HG03280 (cell line): ENCODE measurements around the gene LPO.

Source experiments
- ATAC-seq: cut with Tn5 transposase; IDR thresholded peaks from one replicate; pipeline ENCODE4 v1.9.1; 2021; ENCODE audit warnings: mild to moderate bottlenecking, moderate library complexity; ENCODE audit not compliant: unreplicated experiment

Gene LPO

DNA sequence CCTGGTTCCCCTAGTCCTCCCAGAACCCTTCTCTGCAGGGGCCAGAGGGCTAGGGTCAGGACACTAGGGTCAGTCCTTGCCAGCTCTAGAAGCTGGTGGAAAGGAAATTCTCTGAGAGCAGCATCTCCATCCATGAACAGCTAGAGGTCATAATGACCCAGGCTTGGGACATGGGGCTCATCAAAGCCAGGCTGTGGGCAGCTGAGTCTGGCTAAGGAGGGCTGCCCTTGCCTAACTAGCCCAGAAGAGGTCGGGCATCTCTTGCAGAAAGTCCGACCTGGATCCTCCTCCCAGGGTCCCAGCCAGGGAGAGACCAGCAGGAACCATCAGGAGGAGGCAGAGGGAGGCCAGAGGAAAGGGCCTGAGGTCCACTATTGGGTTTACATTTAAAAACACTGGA, 38.0 kb downstream of the LPO start:
- ATAC-seq = no peak

DNA sequence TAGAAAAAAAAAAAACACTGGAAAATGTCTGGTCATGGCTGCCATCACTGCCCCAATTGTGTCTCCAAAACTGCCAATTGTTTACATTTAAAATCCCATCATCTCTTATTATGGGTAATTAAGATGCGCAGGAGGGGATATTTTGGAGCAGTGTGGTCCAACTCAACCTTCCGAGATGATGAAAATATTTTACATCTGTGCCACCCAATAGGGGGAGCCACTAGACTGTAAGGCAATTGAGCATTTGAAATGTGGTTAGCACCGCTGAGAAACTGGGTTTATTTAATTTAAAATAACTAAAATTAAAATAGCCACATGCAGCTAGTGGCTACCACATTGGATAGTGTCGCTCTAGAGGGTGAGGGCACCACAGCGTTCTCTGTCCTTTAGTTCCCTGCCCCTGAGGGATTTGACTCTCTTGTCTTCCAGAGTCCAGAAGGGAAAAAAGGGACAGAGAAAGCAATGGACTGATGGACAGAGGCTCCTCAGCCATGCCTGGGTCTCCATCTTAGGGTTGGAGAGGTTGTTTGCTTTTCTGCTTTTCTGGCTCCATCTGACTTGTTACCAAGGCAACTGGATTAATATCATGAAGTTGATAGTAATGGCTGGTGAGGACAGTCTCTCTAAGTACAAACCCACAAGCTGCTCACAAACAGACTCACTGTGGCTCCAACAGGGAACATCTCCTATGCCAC, 38.9 kb downstream of the LPO start:
- ATAC-seq = no peak

DNA sequence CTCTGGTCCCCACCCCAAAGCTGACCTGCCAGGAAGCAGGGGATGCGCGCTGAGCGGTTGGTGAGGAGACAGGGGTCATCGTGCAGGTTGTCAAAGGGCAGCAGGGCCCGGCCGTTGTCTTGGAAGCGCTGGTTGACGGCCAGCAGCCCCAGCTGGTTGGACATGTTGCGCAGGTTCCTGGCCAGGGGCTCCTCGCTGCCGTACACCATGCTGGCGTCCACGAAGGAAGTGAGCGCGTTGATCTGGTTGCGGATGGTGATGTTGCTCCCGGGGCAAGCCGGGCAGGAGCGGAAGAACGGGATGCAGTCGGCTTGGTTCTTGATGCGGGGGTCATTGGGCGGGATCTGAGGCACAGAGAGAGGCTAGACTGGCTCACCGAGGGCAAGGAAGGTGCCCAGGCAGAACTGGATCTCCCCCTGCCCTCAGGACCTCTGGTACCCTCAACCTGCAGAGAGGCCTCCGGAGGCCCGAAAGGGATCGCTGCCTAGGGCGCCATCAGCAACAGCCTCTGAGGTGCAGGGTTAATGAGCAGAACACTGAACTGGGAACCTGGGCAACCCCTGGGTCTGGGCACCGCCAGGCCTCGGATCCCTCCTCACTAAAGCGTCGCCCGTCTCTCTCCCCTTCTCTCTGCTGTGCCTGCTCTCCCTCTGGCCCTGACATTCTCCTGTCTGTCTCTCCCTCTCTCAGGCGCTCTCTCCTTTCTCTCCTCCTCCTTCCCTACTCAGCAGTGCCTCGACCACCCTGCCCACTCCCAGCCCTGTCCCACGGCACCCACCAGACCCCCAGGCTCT, 39.6 kb downstream of the LPO start:
- no peak for ATAC-seq

DNA sequence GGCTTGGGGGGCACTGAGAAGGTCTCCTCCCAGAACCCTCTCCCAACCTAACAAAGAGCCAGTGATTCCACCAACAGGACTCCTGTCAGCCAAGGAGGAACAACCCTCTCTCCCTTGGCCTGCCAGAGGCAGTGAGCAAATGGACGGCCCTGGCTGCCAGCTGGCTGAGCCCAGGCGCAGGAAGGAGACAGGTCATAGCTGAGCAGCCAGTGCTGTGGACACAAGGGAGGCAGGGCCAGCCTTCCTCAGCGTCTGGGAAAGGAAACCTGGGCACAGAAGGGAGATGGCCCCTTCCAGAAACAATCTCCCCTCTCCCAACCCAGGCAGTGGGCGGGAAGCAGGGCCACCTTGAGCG, 40.3 kb downstream of the LPO start:
- ATAC-seq = no peak

DNA sequence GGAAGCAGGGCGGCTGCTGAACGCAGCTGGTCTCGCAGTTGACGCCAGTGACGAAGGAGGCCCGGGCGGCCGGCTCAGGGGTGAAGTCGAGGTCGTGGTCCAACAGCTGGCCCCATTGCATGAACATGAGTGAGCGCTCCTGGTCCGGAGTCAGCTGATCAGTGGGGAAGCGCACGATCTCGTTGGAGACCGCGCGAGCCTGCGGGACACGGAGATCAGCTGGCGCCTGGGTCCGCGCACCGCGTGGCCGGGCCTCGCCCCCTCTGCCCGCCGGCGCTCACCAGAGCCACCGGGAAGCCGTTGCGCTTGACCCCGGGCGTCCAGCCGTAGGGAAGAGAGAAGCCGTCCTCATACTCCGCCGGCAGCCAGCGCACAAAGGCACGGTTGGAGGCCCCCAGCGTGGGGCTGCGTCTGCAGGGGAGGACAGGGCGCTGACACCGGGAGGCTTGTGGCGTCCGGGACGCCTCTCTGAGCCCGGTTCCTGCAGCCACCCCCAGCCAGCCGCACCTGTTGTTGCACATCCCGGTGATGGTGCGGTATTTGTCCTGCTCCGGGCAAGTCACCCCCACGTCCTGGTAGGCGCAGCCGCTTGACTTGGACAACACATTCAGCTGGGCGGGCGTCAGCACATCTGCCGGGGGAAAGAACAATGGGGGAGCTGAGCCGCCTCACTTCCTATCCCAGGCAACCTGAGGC, 40.8 kb downstream of the LPO start:
- ATAC-seq = no peak

DNA sequence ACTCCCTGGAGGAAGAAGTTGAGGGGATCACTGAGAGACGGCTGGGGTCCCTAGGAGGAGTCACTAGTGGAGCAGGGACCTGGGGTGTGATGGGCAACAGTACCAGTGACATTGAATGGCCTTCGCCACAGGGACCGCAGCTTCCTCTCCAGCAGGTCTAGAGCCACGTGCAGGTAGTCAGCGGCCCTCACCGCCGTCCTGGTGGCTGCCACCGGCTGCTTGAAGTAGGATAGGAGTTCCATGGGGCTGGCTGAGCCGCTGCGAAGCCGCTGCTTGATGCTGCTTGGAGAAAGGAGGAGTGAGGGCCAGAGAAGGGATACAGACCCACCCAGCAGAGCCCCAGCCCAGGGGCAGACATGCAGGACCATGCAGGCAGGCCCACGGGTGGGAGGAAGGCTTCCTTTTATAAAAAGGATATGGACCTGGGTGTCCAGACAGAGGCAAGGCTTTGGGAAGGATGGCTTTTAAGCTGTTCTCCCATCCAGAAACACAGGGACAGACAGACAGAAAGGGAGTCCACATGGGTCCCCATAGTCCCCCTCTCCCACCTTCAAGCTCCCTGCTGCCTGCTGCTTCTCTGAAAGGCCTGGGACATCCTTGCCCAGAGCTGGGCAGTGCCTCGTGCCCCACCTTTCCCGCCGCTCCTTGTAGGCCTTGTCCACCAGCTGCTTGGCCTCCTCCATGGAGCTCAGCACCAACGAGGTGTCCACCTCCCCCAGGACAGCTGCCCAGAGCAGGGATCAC, 41.5 kb downstream of the LPO start:
- ATAC-seq = no peak

DNA sequence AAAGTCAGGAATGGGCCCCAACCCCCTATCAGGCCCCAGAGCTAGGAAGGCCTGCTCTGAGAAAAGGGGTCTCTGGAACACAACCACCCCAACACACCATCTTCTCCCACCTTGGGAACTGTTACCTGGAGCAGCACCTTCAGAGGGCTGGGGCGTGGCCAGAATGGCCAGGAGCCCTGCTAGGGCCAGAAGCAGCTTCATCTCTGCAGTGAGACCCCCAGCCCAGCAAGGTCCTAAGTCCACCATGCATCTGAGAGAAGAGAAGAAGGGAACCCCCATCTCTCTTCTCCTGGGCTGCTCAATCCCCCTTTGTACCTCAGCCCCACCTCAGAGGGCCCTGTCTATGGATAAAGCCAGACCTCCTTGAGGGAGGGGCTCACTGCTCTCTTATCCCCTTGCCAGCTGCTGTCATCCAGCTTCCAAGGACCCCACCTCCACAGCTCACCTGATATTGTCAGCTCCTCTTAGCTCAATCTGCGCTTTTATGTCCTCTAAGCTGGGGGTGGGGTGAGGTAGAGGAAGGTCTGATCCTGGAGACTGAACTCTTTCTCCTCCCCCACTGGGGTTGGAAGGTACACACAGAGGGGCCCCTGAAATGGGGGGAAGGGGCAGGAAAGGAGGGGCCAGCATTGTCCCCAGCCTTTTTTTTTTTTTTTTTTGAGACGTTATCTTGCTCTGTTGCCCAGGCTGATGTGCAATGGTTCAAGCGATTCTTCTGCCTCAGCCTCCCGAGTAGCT, 42.3 kb downstream of the LPO start, which contains the start of gene MPO:
Gene MPO (minus strand): TSS at position 456 of the 738 bp plus-strand sequence. CDS start 177 bp downstream, at position 279.
- no peak for ATAC-seq

DNA sequence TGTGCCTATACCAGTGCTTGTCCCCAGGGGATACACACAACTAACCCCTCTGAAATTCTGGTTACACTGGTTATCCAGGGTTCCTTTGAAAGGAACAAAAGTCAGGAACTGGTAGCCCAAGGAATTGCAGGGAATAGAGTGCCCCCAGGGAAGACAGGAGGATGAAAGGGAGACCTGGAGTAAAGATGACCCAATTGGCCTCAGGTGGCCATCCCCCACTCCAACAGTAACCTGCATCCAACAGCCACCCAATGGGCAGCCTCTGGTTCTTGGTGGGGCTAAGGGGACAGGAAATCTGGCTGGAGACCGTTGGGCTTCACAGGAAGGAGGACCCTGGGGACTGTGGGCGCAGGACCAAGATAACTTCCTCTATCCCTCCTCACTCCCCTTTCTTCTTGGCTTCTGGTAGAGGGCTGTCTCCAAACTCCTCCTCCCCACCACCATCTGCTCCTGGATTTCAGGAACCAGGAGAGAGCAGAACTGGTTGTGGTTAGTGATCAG, 43.2 kb downstream of the LPO start:
- no peak for ATAC-seq

DNA sequence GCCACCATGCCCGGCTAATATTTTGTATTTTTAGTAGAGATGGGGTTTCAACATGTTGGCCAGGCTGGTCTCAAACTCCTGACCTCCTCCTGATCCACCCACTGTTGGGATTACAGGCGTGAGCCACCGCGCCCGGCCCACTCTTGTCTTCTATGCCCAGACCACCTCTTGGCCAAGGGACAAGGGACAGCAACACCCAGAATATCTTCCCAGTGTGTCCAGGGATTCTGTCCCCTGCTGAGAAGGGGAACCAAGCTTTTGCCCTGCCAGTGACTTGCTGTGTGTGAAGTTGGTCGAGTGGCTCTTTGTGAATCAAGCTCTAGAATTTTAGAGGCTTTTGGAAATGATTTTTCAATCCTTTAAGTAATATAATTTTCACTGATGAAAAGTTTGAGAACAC, 44.1 kb downstream of the LPO start:
- no peak for ATAC-seq

DNA sequence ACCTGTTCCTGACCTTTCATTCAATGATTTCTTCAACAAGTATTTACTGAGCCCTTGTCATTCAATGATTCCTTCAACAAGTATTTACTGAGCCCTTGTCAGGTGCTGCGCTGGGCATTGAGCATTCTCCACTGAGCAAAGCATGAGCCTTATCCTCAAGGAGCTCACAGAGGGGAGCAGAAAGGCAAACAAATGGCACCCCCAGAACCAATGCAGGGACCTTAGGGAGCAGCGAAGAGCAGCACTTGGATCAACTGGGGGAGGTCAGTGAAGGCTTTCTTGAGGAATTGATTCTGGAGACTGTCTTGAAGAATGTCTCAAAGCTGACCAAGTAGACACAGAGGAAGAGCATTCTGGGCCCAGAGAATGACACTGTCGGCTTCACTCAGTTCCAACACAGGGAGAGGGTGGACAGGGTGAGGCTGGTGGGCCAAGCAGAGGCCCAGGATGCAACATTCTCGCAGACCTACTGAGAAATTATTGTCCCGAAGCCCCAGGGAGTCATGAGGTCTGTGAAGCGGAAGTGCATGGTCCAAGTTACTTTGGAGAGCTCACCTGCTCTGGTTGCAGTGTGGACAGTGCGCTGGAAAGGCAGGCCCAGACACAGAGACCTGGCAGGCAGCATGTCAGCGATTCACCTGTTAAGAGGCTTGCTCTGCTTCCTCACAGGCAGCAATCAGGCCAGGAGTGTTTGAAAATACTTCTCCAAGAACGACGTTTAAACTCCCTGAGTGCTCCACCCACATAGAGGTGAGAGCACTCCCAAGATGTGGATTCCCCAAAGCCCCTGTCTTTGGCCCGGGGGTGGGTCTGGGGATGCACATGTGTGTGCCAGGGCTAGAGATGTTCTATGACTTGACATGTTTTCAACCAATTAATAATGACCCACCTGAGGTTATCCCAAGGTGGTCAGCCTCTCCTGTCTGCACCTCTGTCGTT, 45.6 kb downstream of the LPO start:
- no peak for ATAC-seq

DNA sequence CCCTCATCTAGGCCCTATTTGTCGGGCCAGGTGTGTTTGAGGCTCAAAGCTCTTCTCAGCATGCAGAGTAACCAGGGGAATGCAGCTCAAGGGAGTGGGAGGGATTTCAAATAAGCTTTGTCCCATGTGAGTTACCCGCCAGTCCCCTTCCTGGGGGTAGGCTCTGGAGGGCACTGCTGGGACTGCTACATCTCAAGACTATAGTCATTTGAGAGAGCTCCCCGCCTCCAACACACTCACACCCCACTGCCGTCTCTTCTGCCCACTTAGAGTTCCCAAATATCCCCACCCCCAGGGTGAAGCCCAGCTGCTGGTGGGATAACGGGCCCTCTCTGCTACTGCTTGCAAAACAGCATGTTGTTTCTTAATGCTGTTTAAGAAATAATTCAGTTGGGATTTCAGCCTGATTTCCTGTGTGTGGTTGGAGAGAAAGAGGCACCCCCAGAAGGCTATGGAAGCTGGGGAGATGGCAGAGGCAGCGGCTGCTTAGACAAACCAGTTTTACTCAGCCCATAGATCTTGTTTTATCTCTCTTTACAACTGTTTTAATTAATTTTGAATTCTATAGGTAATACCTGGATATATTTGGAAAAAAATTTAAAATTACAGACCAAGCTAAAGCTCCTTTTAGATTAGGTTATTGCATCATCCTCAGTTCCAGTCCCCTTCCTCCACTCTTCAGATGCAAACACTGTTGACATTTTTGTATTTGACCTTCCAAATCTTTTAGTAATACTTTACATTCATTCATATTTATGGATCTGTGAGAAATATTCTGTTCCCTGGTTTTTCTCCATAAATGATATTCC, 46.4 kb downstream of the LPO start:
- no peak for ATAC-seq

DNA sequence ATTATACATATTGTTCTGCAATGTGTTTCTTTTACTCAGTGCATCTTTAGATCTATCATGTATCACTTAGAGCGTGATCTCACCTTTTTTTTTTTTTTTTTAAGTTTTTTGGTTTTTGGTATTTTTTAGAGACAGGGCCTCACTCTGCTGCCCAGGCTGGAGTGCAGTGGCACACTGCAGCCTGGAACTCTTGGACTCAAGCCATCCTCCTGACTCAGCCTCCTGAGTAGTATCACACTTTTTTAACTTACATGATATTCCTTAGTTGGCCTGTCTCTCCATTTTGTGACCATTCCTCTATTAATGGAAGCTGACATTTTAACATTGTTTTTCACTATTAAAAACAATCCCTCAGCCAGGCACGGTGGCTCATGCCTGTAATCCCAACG, 47.0 kb downstream of the LPO start:
- ATAC-seq = no peak

DNA sequence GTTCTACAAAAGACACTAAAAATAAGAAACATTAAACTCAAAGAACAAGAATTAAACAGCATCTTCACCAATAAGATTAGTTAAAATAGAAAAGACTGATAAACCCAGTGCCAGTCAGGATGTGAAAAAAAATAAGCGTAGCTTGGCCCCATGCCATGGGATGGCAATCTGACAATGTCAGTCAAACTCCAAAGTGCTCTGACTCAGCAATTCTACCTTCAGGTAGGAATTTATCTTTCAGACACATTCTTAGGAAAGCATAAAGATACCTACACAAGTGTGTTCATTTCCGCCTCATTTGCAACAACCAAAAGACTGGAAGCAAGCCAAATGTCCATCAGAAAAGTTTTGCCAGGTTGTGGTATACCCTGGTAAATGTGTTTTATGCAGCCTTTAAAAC, 51.5 kb downstream of the LPO start:
- no peak for ATAC-seq

DNA sequence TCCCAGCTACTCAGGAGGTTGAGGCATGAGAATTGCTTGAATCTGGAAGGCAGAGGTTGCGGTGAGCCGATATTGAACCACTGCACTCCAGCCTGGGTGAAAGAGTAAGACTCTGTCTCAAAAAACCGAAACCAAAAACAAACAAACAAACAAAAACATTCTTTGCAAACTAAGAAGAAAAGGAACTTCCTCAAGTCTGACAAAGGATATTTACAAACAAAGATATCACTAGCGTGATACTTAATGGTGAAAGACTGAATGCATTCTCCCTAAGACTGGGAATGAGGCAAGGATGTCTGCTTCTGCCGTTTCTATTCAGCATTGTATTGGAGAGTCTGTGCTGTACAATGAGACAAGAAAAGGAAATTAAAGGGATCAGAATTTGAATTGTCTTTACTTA, 52.9 kb downstream of the LPO start:
- ATAC-seq = no peak

DNA sequence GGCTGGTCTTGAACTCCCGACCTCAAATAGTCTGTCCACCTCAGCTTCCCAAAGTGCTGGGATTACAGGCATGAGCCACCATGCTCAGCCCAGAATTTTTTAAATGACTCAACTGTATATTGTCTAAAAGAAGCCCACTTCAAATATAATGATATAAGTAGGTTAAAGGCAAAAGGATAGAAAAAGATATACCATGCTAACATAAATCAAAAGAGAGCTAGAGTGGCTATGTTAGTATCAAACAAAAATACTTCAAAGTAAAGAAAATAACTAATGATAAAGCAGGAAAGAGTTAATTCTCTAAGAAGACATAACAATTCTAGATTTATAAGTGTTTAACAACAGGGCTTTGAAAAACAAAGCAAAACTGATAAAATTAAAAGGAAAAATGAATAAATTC, 55.6 kb downstream of the LPO start:
- ATAC-seq = no peak

DNA sequence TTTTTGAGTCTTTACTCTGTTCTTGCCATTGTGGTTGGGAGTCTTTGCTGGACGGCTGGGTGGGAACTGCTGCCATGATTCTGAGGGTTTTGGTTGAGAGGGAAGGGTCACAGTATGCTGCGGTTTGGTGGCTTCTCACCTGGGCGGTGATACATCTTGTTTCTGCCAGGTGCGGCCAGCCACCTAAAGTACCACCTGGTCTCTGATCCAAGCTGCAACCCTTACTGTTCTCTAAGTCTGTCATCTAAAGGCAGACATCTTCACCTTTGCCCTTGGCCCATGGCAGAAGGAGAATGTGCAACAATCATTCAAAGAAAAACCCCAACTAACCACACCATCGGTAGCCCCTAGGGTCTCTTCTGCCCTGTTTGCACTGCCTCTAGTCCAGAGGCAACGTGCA, 62.0 kb downstream of the LPO start:
- no peak for ATAC-seq

DNA sequence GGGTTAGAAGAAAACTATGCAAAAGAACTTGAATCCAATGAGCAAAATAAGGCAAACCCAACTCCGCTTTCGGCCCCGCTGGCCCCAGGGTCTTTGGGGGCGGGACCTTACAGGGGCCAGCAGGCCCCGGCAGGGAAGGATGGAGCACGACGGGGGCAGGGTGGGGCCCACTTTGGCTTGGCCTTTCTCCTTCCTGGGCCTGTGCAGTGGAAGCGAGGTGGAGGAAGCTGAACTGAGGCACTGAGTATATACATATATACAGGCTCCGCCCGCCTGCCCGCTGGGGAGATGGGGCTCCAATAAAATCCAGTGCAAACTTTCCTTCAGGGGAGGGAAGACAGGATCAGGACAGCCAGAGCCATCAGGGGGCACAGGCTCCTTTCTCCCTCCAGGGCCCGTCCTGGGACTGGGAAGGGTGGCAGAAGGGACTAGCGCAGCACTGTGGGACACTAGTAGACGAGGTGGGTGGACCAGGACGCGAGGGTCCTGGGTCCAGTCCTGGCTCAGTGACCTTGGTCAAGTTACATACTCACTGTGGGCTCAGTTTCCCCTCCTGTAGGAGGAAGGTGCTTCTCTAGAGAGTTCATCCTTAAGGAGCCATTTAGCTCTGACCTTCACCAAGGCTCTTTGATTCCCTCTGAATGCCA, 63.2 kb downstream of the LPO start:
- ATAC-seq = no peak
